HepG2 (cell line): ENCODE measurements around the gene ZNF814. TPM values are rescaled to one million over a fixed set of nuclear protein-coding genes. Genes with fewer than 3 reads are reported as not detected.

Source experiments
- ATAC-seq: fragments of 200-7000 bp; cut with Tn5 transposase; 3 replicates; pipeline ENCODE4 v1.9.1; 2020; ENCODE audit warnings: mild to moderate bottlenecking, moderate library complexity
- BruUV-seq: library from RNA; stranded (reverse); fragments of 400-500 nt; replicated peaks from 2 replicates; lab custom pipeline; 2021; lab: Mats Ljungman, UMichigan
- CTCF ChIA-PET: fragments of 300-600 bp; formaldehyde crosslinking; extraction: SDS; loops from one replicate; lab custom pipeline; 2021; ENCODE audit warnings: low total read pairs, inconsistent platforms, low intra/inter-chr PET ratio; lab: Yijun Ruan, JAX
- POLR2A ChIA-PET: fragments of 350-600 bp; sonication (Branson Sonifier 250); formaldehyde crosslinking; loops from one replicate; lab custom pipeline; 2020; ENCODE audit warnings: antibody characterized with exemption, inconsistent platforms; lab: Yijun Ruan, JAX
- DNase-seq: peaks from one replicate; pipeline ENCODE4 v3.0.0-alpha.2; 2015; ENCODE audit warnings: low spot score
- FAIRE-seq: peaks from 3 replicates; lab custom pipeline; 2011; peaks lifted over from hg19 to GRCh38; lab: Jason Lieb, UNC
- H2AFZ ChIP-seq: one replicate; pipeline ENCODE4 v1.6.1; 2011; ENCODE audit warnings: low read length, inconsistent platforms
- H3K27ac ChIP-seq: fragments of 300-600 bp; 3 replicates; pipeline ENCODE4 v1.8.0; 2011; ENCODE audit warnings: mixed run types, mild to moderate bottlenecking, mixed read lengths, low read length, inconsistent platforms; ENCODE audit not compliant: insufficient read depth; ENCODE audit errors: extremely low read length
- H3K27me3 ChIP-seq, 2 experiments: fragments of 200-600 bp in 1 of 2; 2 replicates in 1 of 2; 3 replicates in 1 of 2; pipeline versions ENCODE4 v1.6.0 to v1.8.0; 2011; ENCODE audit warnings: low read length in 2 of 2, mild to moderate bottlenecking in 2 of 2, moderate library complexity in 2 of 2, inconsistent platforms in 1 of 2; ENCODE audit not compliant: insufficient read depth in 2 of 2, control insufficient read depth in 1 of 2
- H3K36me3 ChIP-seq, 2 experiments: fragments of 200-600 bp in 1 of 2; replicated peaks in 1 of 2; 2 replicates in 1 of 2; 3 replicates in 1 of 2; pipeline versions ENCODE4 v1.5.1 to v1.8.0; 2011; ENCODE audit warnings: low read length in 2 of 2, inconsistent platforms in 1 of 2; ENCODE audit not compliant: insufficient read depth in 2 of 2, control insufficient read depth in 1 of 2
- H3K4me1 ChIP-seq: 2 replicates; pipeline ENCODE4 v1.5.1; 2012; ENCODE audit warnings: low read length, inconsistent platforms; ENCODE audit not compliant: insufficient read depth
- H3K4me2 ChIP-seq: 2 replicates; pipeline ENCODE4 v1.6.0; 2011; ENCODE audit warnings: low read depth, low read length, inconsistent platforms
- H3K4me3 ChIP-seq, 3 experiments: fragments of 200-600 bp in 1 of 3; sonication (generic), shearing (Covaris generic) in 1 of 3; replicated peaks in 1 of 3; 2 replicates each; pipeline ENCODE4 v1.5.1; 2011 to 2016; ENCODE audit warnings: low read length in 3 of 3, inconsistent platforms in 2 of 3, low read depth in 2 of 3, mild to moderate bottlenecking in 2 of 3, control low read depth in 1 of 3, mixed read lengths in 1 of 3; ENCODE audit not compliant: insufficient read depth in 1 of 3
- H3K79me2 ChIP-seq: one replicate; pipeline ENCODE4 v1.6.1; 2011; ENCODE audit warnings: low read length, inconsistent platforms; ENCODE audit not compliant: insufficient read depth
- H3K9ac ChIP-seq: 2 replicates; pipeline ENCODE4 v1.6.0; 2011; ENCODE audit warnings: mild to moderate bottlenecking, low read depth, low read length, inconsistent platforms; ENCODE audit not compliant: insufficient read depth
- H3K9me3 ChIP-seq: 2 replicates; pipeline ENCODE4 v1.5.1; 2012; ENCODE audit warnings: mild to moderate bottlenecking, low read length
- H4K20me1 ChIP-seq: 2 replicates; pipeline ENCODE4 v1.6.0; 2011; ENCODE audit warnings: inconsistent platforms, mild to moderate bottlenecking, low read length, moderate library complexity; ENCODE audit not compliant: insufficient read depth
- ARID4A ChIP-seq: sonication (generic); formaldehyde crosslinking; IDR thresholded peaks from 2 replicates; pipeline ENCODE4 v1.5.0; 2020; ENCODE audit warnings: mild to moderate bottlenecking, missing genetic modification reagents, borderline replicate concordance
- CBX2 ChIP-seq, 2 experiments: fragments of 200-600 bp in 1 of 2; sonication (generic); formaldehyde crosslinking in 1 of 2; IDR thresholded peaks; 2 replicates each; pipeline versions ENCODE4 v1.7.0 to v1.8.1; 2018 to 2022; ENCODE audit warnings: low read depth in 2 of 2, low read length in 1 of 2, mild to moderate bottlenecking in 1 of 2, missing genetic modification reagents in 1 of 2
- NR1H2 ChIP-seq: sonication (generic); formaldehyde crosslinking; IDR thresholded peaks from 2 replicates; pipeline ENCODE4 v1.8.1; 2022; ENCODE audit warnings: low read depth, missing genetic modification reagents, borderline replicate concordance
- PHF21A ChIP-seq: sonication (generic); formaldehyde crosslinking; IDR thresholded peaks from 2 replicates; pipeline ENCODE4 v1.5.0; 2020; ENCODE audit warnings: mild to moderate bottlenecking, missing genetic modification reagents
- RAD21 ChIP-seq: fragments of 450-650 bp; formaldehyde crosslinking; IDR thresholded peaks from 2 replicates; pipeline ENCODE4 v1.5.0; 2020; ENCODE audit warnings: mild to moderate bottlenecking
- RBFOX2 ChIP-seq: fragments of 200-400 bp; formaldehyde crosslinking; IDR thresholded peaks from 2 replicates; pipeline ENCODE4 v1.6.1; 2017; ENCODE audit warnings: low read depth, mild to moderate bottlenecking, low read length
- SATB2 ChIP-seq: sonication (generic); formaldehyde crosslinking; IDR thresholded peaks from 2 replicates; pipeline ENCODE4 v1.5.0; 2020; ENCODE audit warnings: missing genetic modification reagents
- USF2 ChIP-seq, 2 experiments: sonication (generic) in 1 of 2; formaldehyde crosslinking in 1 of 2; IDR thresholded peaks; 2 replicates each; pipeline versions ENCODE4 v1.5.1 to v1.6.1; 2011 to 2020; ENCODE audit warnings: borderline replicate concordance in 1 of 2, low read depth in 1 of 2, low read length in 1 of 2, mild to moderate bottlenecking in 1 of 2, missing genetic modification reagents in 1 of 2, moderate library complexity in 1 of 2
- ZNF207 ChIP-seq: fragments of 450-650 bp; IDR thresholded peaks from 2 replicates; pipeline ENCODE4 v1.6.1; 2016; ENCODE audit warnings: antibody characterized with exemption, borderline replicate concordance
- ZNF280D ChIP-seq: sonication (generic); formaldehyde crosslinking; IDR thresholded peaks from 2 replicates; pipeline ENCODE4 v1.5.1; 2020; ENCODE audit warnings: mild to moderate bottlenecking, missing genetic modification reagents
- ZNF446 ChIP-seq: sonication (generic); formaldehyde crosslinking; IDR thresholded peaks from 2 replicates; pipeline ENCODE4 v1.5.0; 2020; ENCODE audit warnings: mild to moderate bottlenecking, missing genetic modification reagents
- WGBS: methylation state at CpG from one replicate; pipeline ENCODE4 v1.1.6; 2017; ENCODE audit warnings: low lambda C conversion rate; 5-methylcytosine and 5-hydroxymethylcytosine counted together
- in situ Hi-C: cut with HindIII; loops from 2 replicates; pipeline ENCODE4 v1.10.0; 2017; ENCODE audit warnings: low pct_unique_long_range_greater_than_20kb; ENCODE audit not compliant: extremely low pct_ligation_motif_present
- intact Hi-C: fragments of 100-400 bp; cut with micrococcal nuclease; formaldehyde crosslinking; loops from one replicate; pipeline ENCODE4 v1.10.0; 2022; ENCODE audit not compliant: unreplicated experiment
- polyA plus RNA-seq, 8 experiments: library from polyadenylated mRNA; depleted of rRNA in 3 of 8; stranded (reverse) in 7 of 8; unstranded in 1 of 8; fragments of >200 nt; fragmentation: Illumina TruSeq in 4 of 8; extraction: Trizol in 4 of 8; gene quantifications; 2 replicates each; pipeline versions ENCODE4 v1.2.1 to v1.2.3, GENCODE V29; 2011 to 2016; ENCODE audit warnings: low read depth in 4 of 8, missing spikeins in 1 of 8, mixed read lengths in 1 of 8; ENCODE audit not compliant: insufficient read depth in 1 of 8
- total RNA-seq, 5 experiments: library from RNA; depleted of rRNA; stranded (reverse); fragments of >200 nt; fragmentation: Illumina TruSeq; extraction: Trizol; gene quantifications; 2 replicates each; pipeline ENCODE4 v1.2.3, GENCODE V29; 2016; ENCODE audit warnings: low read depth in 1 of 5

ZNF814 gene
- total and polyA plus RNA-seq, 2 of the 13 experiments (the other 11 are each of a cell fraction or from before 2014, with no cell fraction given) = 2.5 to 3.4 TPM

GRCh38 chr19:57935731-57936130 is 46.9 kb upstream of the ZNF814 start:
- POLR2A ChIA-PET = no interaction called here
- H4K20me1 ChIP-seq = no peaks in the 10 kb centered on the region
- peaks cover 0 to 5% of the 10 kb centered on the region in 2 experiments; a peak in 1 of 5 replicates for H3K36me3 ChIP-seq
- BruUV-seq = no TSS peak
- no peak overlapping the region for H3K4me2 ChIP-seq
- FAIRE-seq = no peak
- no peak for DNase-seq
- H3K4me1 ChIP-seq = no peaks in the 10 kb centered on the region
- H3K79me2 ChIP-seq = no peaks in the 10 kb centered on the region
- CTCF ChIA-PET = no interaction called here
- peaks cover 50% of the 10 kb centered on the region for H3K9me3 ChIP-seq
- intact Hi-C loops = no loop called here
- no peak for ATAC-seq
- H3K9ac ChIP-seq = no peak overlapping the region
- H3K27me3 ChIP-seq = no peaks in the 10 kb centered on the region
- in situ Hi-C loops = no loop called here
- H2AFZ ChIP-seq = no peak overlapping the region
- H3K4me3 ChIP-seq = no peak overlapping the region
- 90% methylated on average over 12 of the region's 12 CpGs for WGBS
- TF ChIP-seq NR1H2 (no peak), ARID4A (CRISPR knock-in tag) (no peak), CBX2 (IDR thresholded peaks at IDR 0.05; ENCODE audit: low read depth, low read length) (no peak), CBX2 (CRISPR knock-in tag; IDR thresholded peaks at IDR 0.05; ENCODE audit: low read depth) (no peak), RBFOX2 (no peak), ZNF207 (no peak), ZNF280D (no peak), ZNF446 (CRISPR knock-in tag) (no peak), SATB2 (CRISPR knock-in tag) (no peak), RAD21 (no peak), USF2 (IDR thresholded peaks at IDR 0.05; ENCODE audit: low read depth, low read length) (no peak), USF2 (CRISPR knock-in tag; IDR thresholded peaks at IDR 0.05; ENCODE audit: borderline replicate concordance) (no peak), PHF21A (CRISPR knock-in tag) (no peak)
- H3K27ac ChIP-seq = no peak overlapping the region
